Measurements from ENCODE around the gene IL22RA2.

GRCh38 chr6:137163732-137164318, 9.6 kb downstream of the IL22RA2 start:
- no peak for TF ChIP-seq CTCF (IDR thresholded peaks at IDR 0.05)
- no peak for TF ChIP-seq POLR2A (IDR thresholded peaks at IDR 0.05)

Measured in testis (tissue), 2 donors.